ENCODE data around the gene RPS29. TPM values are rescaled to one million over a fixed set of nuclear protein-coding genes. Genes with fewer than 3 reads are reported as not detected.

Gene RPS29
- total RNA-seq, 4 donors from 2014 or later = 2,435 to 6,129 (median 4,291) TPM

DNA sequence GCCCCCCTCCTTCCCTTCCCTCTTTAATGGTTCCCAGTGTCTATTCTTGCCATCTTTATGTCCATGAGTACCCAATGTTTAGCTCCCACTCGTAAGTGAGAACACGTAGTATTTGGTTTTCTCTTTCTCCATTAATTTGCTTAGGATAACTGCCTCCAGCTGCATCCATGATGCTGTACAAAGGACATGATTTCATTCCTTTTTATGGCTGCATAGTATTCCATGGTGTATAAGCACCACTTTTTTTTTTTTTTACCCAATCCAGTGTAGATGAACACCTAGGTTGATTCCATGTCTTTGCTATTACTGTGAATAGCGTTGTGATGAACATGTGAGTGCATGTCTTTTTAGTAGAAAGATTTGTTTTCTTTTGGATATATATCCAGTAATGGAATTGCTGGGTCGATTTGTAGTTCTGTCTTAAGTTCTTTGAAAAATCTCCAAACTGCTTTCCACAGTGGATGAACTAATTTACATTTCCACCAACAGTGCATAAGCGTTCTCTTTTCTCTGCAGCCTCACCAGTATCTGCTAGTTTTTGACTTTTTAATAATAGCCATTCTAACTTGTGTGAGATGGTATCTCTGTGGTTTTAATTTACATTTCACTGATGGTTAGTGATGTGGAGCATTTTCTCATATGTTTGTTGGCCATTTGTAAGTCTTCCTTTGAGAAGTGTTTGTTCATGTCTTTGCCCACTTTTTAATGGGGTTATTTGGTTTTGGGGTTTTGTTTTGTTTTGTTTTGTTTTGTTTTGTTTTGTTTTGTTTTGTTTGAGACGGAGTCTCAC is 26.0 kb downstream of the RPS29 start:
- in situ Hi-C loops (cut with MboI; ENCODE audit: low pct_ligation_motif_present in 1 of 4, low pct_unique_long_range_greater_than_20kb in 1 of 4, low sequenced_read_pairs in 3 of 4) = no loop called here
- no peak for DNase-seq
- Histone ChIP-seq H3K9me3 (no peaks in the 10 kb centered on the region), H3K36me3 (no peaks in the 10 kb centered on the region), H3K27ac (no peak overlapping the region), H3K27me3 (no peaks in the 10 kb centered on the region), H3K4me3 (no peak overlapping the region), H3K4me1 (no peaks in the 10 kb centered on the region)
- 77 to 81% methylated on average over 6 of the region's 6 CpGs for WGBS, 2 donors (ENCODE audit: low coverage in 1 of 2)
- TF ChIP-seq EP300 (IDR thresholded peaks at IDR 0.05; ENCODE audit: low read depth) (no peak), POLR2A (IDR thresholded peaks at IDR 0.05) (no peak), CTCF (IDR thresholded peaks at IDR 0.05) (no peak), POLR2AphosphoS5 (IDR thresholded peaks at IDR 0.05) (no peak)
- intact Hi-C loops (cut with DNase I; ENCODE audit: low total_unique reads) = no loop called here

DNA sequence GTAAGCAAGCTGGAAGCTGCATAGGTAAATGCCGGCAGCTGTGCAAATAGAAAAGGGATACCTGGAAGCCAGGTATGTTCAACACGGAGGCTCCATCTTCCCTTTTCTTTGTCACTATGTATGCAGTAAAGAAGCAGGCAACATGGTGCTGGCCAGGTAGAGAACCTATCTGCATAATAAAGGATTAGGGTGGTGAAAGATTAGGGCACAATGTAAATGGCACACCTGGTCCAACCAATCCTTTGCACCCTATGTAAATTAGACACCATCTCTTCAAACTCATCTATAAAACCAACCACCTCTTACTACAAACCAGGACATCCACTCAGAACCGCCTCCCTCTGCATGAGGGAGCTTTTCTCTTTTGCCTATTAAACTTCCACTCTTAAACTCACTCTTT is 32.3 kb downstream of the RPS29 start:
- Histone ChIP-seq H3K27ac (no peak overlapping the region), H3K4me3 (no peak overlapping the region), H3K9me3 (no peaks in the 10 kb centered on the region), H3K27me3 (no peaks in the 10 kb centered on the region), H3K4me1 (no peaks in the 10 kb centered on the region), H3K36me3 (no peaks in the 10 kb centered on the region)
- in situ Hi-C loops (cut with MboI; ENCODE audit: low pct_ligation_motif_present in 1 of 4, low pct_unique_long_range_greater_than_20kb in 1 of 4, low sequenced_read_pairs in 3 of 4) (no loop called here), intact Hi-C loops (cut with DNase I; ENCODE audit: low total_unique reads) (no loop called here)
- DNase-seq = no peak
- no peak for TF ChIP-seq CTCF (IDR thresholded peaks at IDR 0.05)
- no peak for TF ChIP-seq EP300 (IDR thresholded peaks at IDR 0.05; ENCODE audit: low read depth)
- TF ChIP-seq POLR2A (IDR thresholded peaks at IDR 0.05) = no peak
- no peak for TF ChIP-seq POLR2AphosphoS5 (IDR thresholded peaks at IDR 0.05)
- WGBS, 2 donors (ENCODE audit: low coverage in 1 of 2) = 44 to 57% methylated on average over 3 of the region's 3 CpGs

- Histone ChIP-seq H3K4me1 (no peaks in the 10 kb centered on the region), H3K36me3 (no peaks in the 10 kb centered on the region), H3K9me3 (no peaks in the 10 kb centered on the region), H3K4me3 (no peak overlapping the region), H3K27ac (no peak overlapping the region), H3K27me3 (no peaks in the 10 kb centered on the region)
- in situ Hi-C loops (cut with MboI; ENCODE audit: low pct_ligation_motif_present in 1 of 4, low pct_unique_long_range_greater_than_20kb in 1 of 4, low sequenced_read_pairs in 3 of 4) = no loop called here
- intact Hi-C loops (cut with DNase I; ENCODE audit: low total_unique reads) = no loop called here
- no peak for TF ChIP-seq EP300 (IDR thresholded peaks at IDR 0.05; ENCODE audit: low read depth)
- TF ChIP-seq CTCF (IDR thresholded peaks at IDR 0.05) = no peak
- no peak for TF ChIP-seq POLR2A (IDR thresholded peaks at IDR 0.05)
- no peak for TF ChIP-seq POLR2AphosphoS5 (IDR thresholded peaks at IDR 0.05)
- no peak for DNase-seq
Measured at GRCh38 chr14:49553106-49553505, 33.1 kb downstream of the RPS29 start.

DNA sequence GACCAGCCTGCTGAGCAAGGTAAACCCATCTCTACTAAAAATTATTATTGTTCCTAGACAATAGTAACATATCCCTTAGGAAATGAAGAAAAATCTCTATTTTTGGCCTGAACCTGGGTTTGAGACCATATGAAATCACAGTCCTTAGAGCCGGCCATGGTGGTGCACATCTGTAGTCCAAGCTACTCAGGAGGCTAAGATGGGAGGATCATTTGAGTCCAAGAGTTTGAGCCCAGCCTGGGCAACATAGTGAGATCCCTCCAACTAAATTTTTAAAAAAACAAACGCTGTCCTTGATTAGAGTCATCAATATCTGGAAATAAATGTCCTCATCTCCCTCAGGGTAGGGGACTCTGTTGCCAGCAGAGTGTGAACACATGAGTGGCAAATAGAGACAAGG is 34.6 kb downstream of the RPS29 start:
- Histone ChIP-seq H3K27ac (no peak overlapping the region), H3K36me3 (no peaks in the 10 kb centered on the region), H3K4me1 (no peaks in the 10 kb centered on the region), H3K9me3 (no peaks in the 10 kb centered on the region), H3K27me3 (no peaks in the 10 kb centered on the region), H3K4me3 (no peak overlapping the region)
- no peak for DNase-seq
- 80 to 84% methylated on average over 1 to 2 of the region's 2 CpGs for WGBS, 2 donors (ENCODE audit: low coverage in 1 of 2)
- in situ Hi-C loops (cut with MboI; ENCODE audit: low pct_ligation_motif_present in 1 of 4, low pct_unique_long_range_greater_than_20kb in 1 of 4, low sequenced_read_pairs in 3 of 4) = no loop called here
- intact Hi-C loops (cut with DNase I; ENCODE audit: low total_unique reads) = no loop called here
- TF ChIP-seq EP300 (IDR thresholded peaks at IDR 0.05; ENCODE audit: low read depth) = no peak
- TF ChIP-seq POLR2A (IDR thresholded peaks at IDR 0.05) = no peak
- no peak for TF ChIP-seq POLR2AphosphoS5 (IDR thresholded peaks at IDR 0.05)
- TF ChIP-seq CTCF (IDR thresholded peaks at IDR 0.05) = no peak
